Naive thymus-derived CD8-positive, alpha-beta T cell (primary cell): ENCODE data around the gene RAB3B. TPM values are rescaled to one million over a fixed set of nuclear protein-coding genes. Genes with fewer than 3 reads are reported as not detected.
"Not testable (repeated sequence)": the region's sequence is repeated elsewhere in the genome, so short reads cannot be mapped to it uniquely, and the experiment has no call there.

Experiments used
- ATAC-seq, 2 donors: fragments of 150-1000 bp; cut with Tn5 transposase in 1 of 2; sonication (Bioruptor Pico), chemical (Tn5 transposase) in 1 of 2; 1 replicate in 1 of 2; 2 replicates in 1 of 2; pipeline ENCODE4 v1.10.0; 2021; ENCODE audit warnings: mild to moderate bottlenecking in 2 of 2, moderate library complexity in 2 of 2
- POLR2A ChIA-PET: fragments of 350-600 bp; sonication (Branson Sonifier 250); formaldehyde crosslinking; loops from one replicate; lab custom pipeline; 2021; ENCODE audit warnings: antibody characterized with exemption; lab: Charles Lee
- DNase-seq, 10 donors: peaks; one replicate each; pipeline versions ENCODE4 v3.0.0 to v3.0.0-alpha.2; 2020 to 2022
- H3K27ac Mint-ChIP-seq, 10 donors: one replicate each; pipeline ENCODE4 v1.8.0; 2020 to 2022; ENCODE audit warnings: mild to moderate bottlenecking in 10 of 10, mixed read lengths in 10 of 10, moderate library complexity in 4 of 10, inconsistent platforms in 1 of 10
- H3K27me3 Mint-ChIP-seq, 5 donors: one replicate each; pipeline ENCODE4 v1.8.0; 2021 to 2022; ENCODE audit warnings: mixed read lengths in 5 of 5
- H3K36me3 Mint-ChIP-seq, 3 donors: one replicate each; pipeline ENCODE4 v1.8.0; 2020 to 2022; ENCODE audit warnings: mixed read lengths in 3 of 3, mild to moderate bottlenecking in 2 of 3, inconsistent platforms in 1 of 3
- H3K4me1 Mint-ChIP-seq, 4 donors: one replicate each; pipeline ENCODE4 v1.8.0; 2021 to 2022; ENCODE audit warnings: mixed read lengths in 4 of 4
- H3K4me3 Mint-ChIP-seq, 10 donors: one replicate each; pipeline ENCODE4 v1.8.0; 2020 to 2022; ENCODE audit warnings: mild to moderate bottlenecking in 10 of 10, mixed read lengths in 10 of 10, moderate library complexity in 6 of 10, inconsistent platforms in 1 of 10
- H3K9me3 Mint-ChIP-seq, 9 donors: one replicate each; pipeline ENCODE4 v1.8.0; 2020 to 2022; ENCODE audit warnings: mixed read lengths in 9 of 9, mild to moderate bottlenecking in 3 of 9, inconsistent platforms in 1 of 9, moderate library complexity in 1 of 9
- polyA plus RNA-seq, 3 donors: library from polyadenylated mRNA; unstranded; fragments of 300-500 nt; fragmentation: Illumina TruSeq; gene quantifications; one replicate each; pipeline ENCODE4 v1.2.3, GENCODE V29; 2021
- total RNA-seq, 8 experiments: library from RNA in 2 of 8; stranded (reverse) in 2 of 8; gene quantifications; one replicate each; pipeline ENCODE4 v1.2.3 and lab custom pipeline; 2021 to 2026

The RAB3B gene
- total and polyA plus RNA-seq, 5 experiments from 2014 or later = 0.01 to 0.05 (median 0.05) TPM; not detected in 2

- Mint-ChIP-seq H3K27me3 (peaks cover 12 to 31% (median 22%) of the 10 kb centered on the region in 5 donors), H3K4me1 (peaks cover 0 to 1% (median 0%) of the 10 kb centered on the region in 4 donors), H3K27ac (no peak overlapping the region), H3K9me3 (peaks cover 0 to 3% (median 0%) of the 10 kb centered on the region in 9 donors), H3K4me3 (no peak overlapping the region), H3K36me3 (peaks cover 0 to 4% (median 0%) of the 10 kb centered on the region in 3 donors)
- POLR2A ChIA-PET = no interaction called here
- DNase-seq (no peak), ATAC-seq (no peak)
Observed at GRCh38 chr1:51901151-51901550, 89.3 kb downstream of the RAB3B start.

GRCh38 chr1:51899022-51899421 is 91.5 kb downstream of the RAB3B start:
- ATAC-seq = no peak
- no peak for DNase-seq
- no peak overlapping the region for H3K27ac Mint-ChIP-seq
- peaks cover 21 to 46% (median 38%) of the 10 kb centered on the region in 5 donors for H3K27me3 Mint-ChIP-seq
- no peak overlapping the region for H3K4me3 Mint-ChIP-seq
- POLR2A ChIA-PET = no interaction called here
- H3K9me3 Mint-ChIP-seq = no peaks in the 10 kb centered on the region
- H3K4me1 Mint-ChIP-seq = peaks cover 0 to 1% (median 0%) of the 10 kb centered on the region in 4 donors
- H3K36me3 Mint-ChIP-seq = peaks cover 0 to 4% (median 0%) of the 10 kb centered on the region in 3 donors

- no peak overlapping the region for H3K27ac Mint-ChIP-seq
- DNase-seq = no peak
- ATAC-seq = no peak
- H3K36me3 Mint-ChIP-seq = peaks cover 0 to 4% (median 0%) of the 10 kb centered on the region in 3 donors
- H3K4me1 Mint-ChIP-seq = peaks cover 0 to 1% (median 0%) of the 10 kb centered on the region in 4 donors
- H3K4me3 Mint-ChIP-seq = no peak overlapping the region
- H3K9me3 Mint-ChIP-seq = no peaks in the 10 kb centered on the region
- POLR2A ChIA-PET = no interaction called here
- H3K27me3 Mint-ChIP-seq = peaks cover 25 to 51% (median 46%) of the 10 kb centered on the region in 5 donors
Observed at GRCh38 chr1:51898090-51898734, 92.3 kb downstream of the RAB3B start.

- H3K4me1 Mint-ChIP-seq = peaks cover 0 to 1% (median 0%) of the 10 kb centered on the region in 4 donors
- ATAC-seq = no peak
- H3K4me3 Mint-ChIP-seq = no peak overlapping the region
- H3K36me3 Mint-ChIP-seq = peaks cover 0 to 4% (median 0%) of the 10 kb centered on the region in 3 donors
- POLR2A ChIA-PET = no interaction called here
- DNase-seq = no peak
- no peaks in the 10 kb centered on the region for H3K9me3 Mint-ChIP-seq
- H3K27me3 Mint-ChIP-seq = peaks cover 26 to 56% (median 51%) of the 10 kb centered on the region in 5 donors
- H3K27ac Mint-ChIP-seq = no peak overlapping the region
Observed at GRCh38 chr1:51897699-51898031, 92.8 kb downstream of the RAB3B start.

- not testable (repeated sequence) for H3K9me3 Mint-ChIP-seq
Observed at GRCh38 chr1:51894748-51895147, 95.8 kb downstream of the RAB3B start.

GRCh38 chr1:51878616-51879336 is 111.7 kb downstream of the RAB3B start, which contains the start of gene NRDC:
TSS of gene NRDC (minus strand) at chr1:51878727. CDS start at chr1:51878615, 112 bp downstream.
- Mint-ChIP-seq H3K4me1 (peaks cover 17 to 30% (median 21%) of the 10 kb centered on the region in 4 donors), H3K9me3 (no peaks in the 10 kb centered on the region), H3K27ac (no peak within 1 kb of the TSS), H3K36me3 (peaks cover 0 to 19% (median 0%) of the 10 kb centered on the region in 3 donors), H3K27me3 (peaks cover 9 to 19% (median 14%) of the 10 kb centered on the region in 5 donors), H3K4me3 (no peak within 1 kb of the TSS)
- POLR2A ChIA-PET = interaction anchor here (0.8 to 1.2 kb wide), 7 partner anchors 10 to 825 kb away, joined by 3 to 8 read pairs (median 3); partner anchors contain the start of genes KTI12, OSBPL9 and RNF11
- DNase-seq (peak; percentile 95 to 100 (median 99)), ATAC-seq (peak; percentile 91 to 92)

More at GRCh38 chr1:51894748-51895147, 95.8 kb downstream of the RAB3B start:
- H3K4me1 Mint-ChIP-seq, H3K4me3 Mint-ChIP-seq, H3K36me3 Mint-ChIP-seq, POLR2A ChIA-PET, ATAC-seq, DNase-seq, H3K27ac Mint-ChIP-seq: not testable (repeated sequence)
- H3K27me3 Mint-ChIP-seq = peaks cover 28 to 80% (median 58%) of the 10 kb centered on the region in 5 donors

- no peak overlapping the region for H3K27ac Mint-ChIP-seq
- peaks cover 17 to 31% (median 22%) of the 10 kb centered on the region in 4 donors for H3K4me1 Mint-ChIP-seq
- DNase-seq (no peak), ATAC-seq (peak; percentile 1 to 24)
- POLR2A ChIA-PET = interaction anchor here (1.0 kb wide), 2 partner anchors 39 to 155 kb away, joined by 3 read pairs; partner anchors contain the start of gene KTI12
- H3K4me3 Mint-ChIP-seq = no peak overlapping the region
- H3K9me3 Mint-ChIP-seq = no peaks in the 10 kb centered on the region
- H3K27me3 Mint-ChIP-seq = peaks cover 8 to 15% (median 11%) of the 10 kb centered on the region in 5 donors
- H3K36me3 Mint-ChIP-seq = peaks cover 0 to 21% (median 0%) of the 10 kb centered on the region in 3 donors
Observed at GRCh38 chr1:51878308-51878615, 112.2 kb downstream of the RAB3B start.

GRCh38 chr1:51877434-51878307 is 112.8 kb downstream of the RAB3B start:
- POLR2A ChIA-PET = interaction anchor here (1.0 kb wide), 2 partner anchors 38 to 156 kb away, joined by 3 read pairs; partner anchors contain the start of gene KTI12
- Mint-ChIP-seq H3K36me3 (peaks cover 0 to 25% (median 0%) of the 10 kb centered on the region in 3 donors), H3K9me3 (no peaks in the 10 kb centered on the region), H3K27ac (no peak overlapping the region), H3K4me1 (peaks cover 17 to 31% (median 26%) of the 10 kb centered on the region in 4 donors), H3K27me3 (peaks cover 2 to 9% (median 5%) of the 10 kb centered on the region in 5 donors), H3K4me3 (no peak overlapping the region)
- no peak for ATAC-seq
- peak in 2 of 10 donors; percentile 2 to 11 for DNase-seq

- H3K36me3 Mint-ChIP-seq = peaks cover 0 to 35% (median 0%) of the 10 kb centered on the region in 3 donors
- ATAC-seq = no peak
- peaks cover 30 to 47% (median 43%) of the 10 kb centered on the region in 4 donors for H3K4me1 Mint-ChIP-seq
- peak overlapping the region; percentile 40 to 85 (median 64) for H3K4me3 Mint-ChIP-seq
- no peaks in the 10 kb centered on the region for H3K27me3 Mint-ChIP-seq
- DNase-seq = no peak
- POLR2A ChIA-PET = no interaction called here
- H3K9me3 Mint-ChIP-seq = no peaks in the 10 kb centered on the region
- peak overlapping the region in 3 of 10 donors; percentile 17 to 47 (median 24) for H3K27ac Mint-ChIP-seq
Observed at GRCh38 chr1:51875836-51876235, 114.7 kb downstream of the RAB3B start.

- H3K4me1 Mint-ChIP-seq = peaks cover 34 to 50% (median 47%) of the 10 kb centered on the region in 4 donors
- DNase-seq = no peak
- POLR2A ChIA-PET = no interaction called here
- H3K9me3 Mint-ChIP-seq = no peaks in the 10 kb centered on the region
- peak overlapping the region in 5 of 10 donors; percentile 4 to 44 (median 29) for H3K27ac Mint-ChIP-seq
- peak overlapping the region; percentile 34 to 85 (median 60) for H3K4me3 Mint-ChIP-seq
- no peaks in the 10 kb centered on the region for H3K27me3 Mint-ChIP-seq
- ATAC-seq = no peak
- peaks cover 0 to 35% (median 0%) of the 10 kb centered on the region in 3 donors for H3K36me3 Mint-ChIP-seq
Observed at GRCh38 chr1:51875291-51875772, 115.2 kb downstream of the RAB3B start.

GRCh38 chr1:51873270-51873669 is 117.2 kb downstream of the RAB3B start:
- H3K9me3 Mint-ChIP-seq, H3K27ac Mint-ChIP-seq, H3K27me3 Mint-ChIP-seq, ATAC-seq, POLR2A ChIA-PET, DNase-seq: not testable (repeated sequence)
- Mint-ChIP-seq H3K36me3 (peaks cover 0 to 35% (median 0%) of the 10 kb centered on the region in 3 donors), H3K4me3 (peak overlapping the region in 2 of 10 donors; percentile 1 to 23), H3K4me1 (peaks cover 35 to 64% (median 58%) of the 10 kb centered on the region in 4 donors)
